Left ventricle myocardium inferior (tissue), 1 donor: ENCODE data around the gene ATP11A. TPM values are rescaled to one million over a fixed set of nuclear protein-coding genes. Genes with fewer than 3 reads are reported as not detected.

ENCODE experiments used
- DNase-seq: peaks from one replicate; pipeline ENCODE4 v3.0.0-alpha.2; 2020
- H3K27ac ChIP-seq: fragments of 200-600 bp; replicated peaks from 2 replicates; pipeline ENCODE4 v1.8.0; 2021
- H3K27me3 ChIP-seq: fragments of 200-600 bp; 2 replicates; pipeline ENCODE4 v1.8.0; 2021; ENCODE audit warnings: low read depth
- H3K36me3 ChIP-seq: fragments of 200-600 bp; 2 replicates; pipeline ENCODE4 v1.8.0; 2021
- H3K4me1 ChIP-seq: fragments of 200-600 bp; 2 replicates; pipeline ENCODE4 v1.8.0; 2021
- H3K4me3 ChIP-seq: fragments of 200-600 bp; 2 replicates; pipeline ENCODE4 v1.8.0; 2021; ENCODE audit warnings: mild to moderate bottlenecking, moderate library complexity
- H3K9me3 ChIP-seq: fragments of 200-600 bp; replicated peaks from 2 replicates; pipeline ENCODE4 v1.8.0; 2021
- intact Hi-C: fragments of 100-400 bp; cut with micrococcal nuclease; formaldehyde crosslinking; loops from one replicate; pipeline ENCODE4 v1.11.0; 2022
- total RNA-seq: library from RNA; stranded (reverse); fragmentation: NEBNext Ultra II Directional; extraction: Animal tissue kit (Norgen Biotek cat#: 25700); gene quantifications from one replicate; pipeline ENCODE4 v1.2.1, GENCODE V29; 2021
- TF ChIP-seq, protein P1 (sequence below): fragments of 200-600 bp; IDR thresholded peaks from 2 replicates; pipeline ENCODE4 v1.8.0; 2021; ENCODE audit warnings: antibody characterized with exemption, mild to moderate bottlenecking, borderline replicate concordance
- donor health status: DM: no; HTN: yes; CAD: no; lungs with severe emphysema.

The ATP11A gene
- total RNA-seq, 1 donor from 2014 or later, result 106 TPM

DNA sequence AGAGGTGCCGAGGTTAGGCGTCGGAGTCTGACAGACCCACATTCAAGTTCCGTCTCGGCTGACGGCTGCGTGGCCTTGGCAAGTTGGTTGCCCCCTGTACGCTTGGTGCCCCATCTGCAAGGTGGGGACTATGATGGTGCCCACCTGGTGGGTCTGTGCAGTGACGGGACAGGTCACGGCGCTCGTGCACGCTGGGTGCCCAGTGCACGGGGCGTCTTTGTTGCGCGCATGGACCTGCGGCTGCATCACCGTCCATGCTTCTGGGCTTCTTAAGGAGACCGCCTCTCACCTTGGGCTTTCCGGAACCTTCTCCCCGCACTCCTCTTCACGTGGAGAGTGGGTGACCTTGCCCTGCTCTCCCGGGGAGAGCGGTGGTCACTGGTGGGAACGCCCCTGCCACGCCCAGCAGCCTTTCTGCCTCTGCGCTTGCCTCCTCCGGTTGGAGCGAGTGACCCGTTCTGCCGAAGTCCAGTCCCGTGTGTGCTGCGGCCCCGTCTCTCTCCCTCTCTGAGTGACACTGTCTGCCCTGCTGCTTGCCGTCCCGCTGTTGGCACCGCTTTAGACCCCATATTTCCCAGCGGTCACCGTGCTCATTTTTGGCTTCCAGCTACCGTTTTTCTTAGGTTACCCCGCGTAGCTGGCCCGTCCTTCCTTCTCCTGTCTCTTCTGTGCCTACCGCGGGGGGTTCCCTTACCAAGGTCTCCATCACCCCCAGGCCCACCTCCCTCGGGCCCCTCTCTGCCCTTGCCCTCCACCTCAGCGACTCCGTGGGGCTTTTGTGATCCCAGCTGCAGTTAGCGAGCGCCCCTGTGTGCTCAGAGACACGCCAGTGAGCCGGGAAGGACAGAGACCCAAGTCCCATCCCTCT, 6.4 kb downstream of the ATP11A start:
- H3K27ac ChIP-seq, result no peak overlapping the region
- TF ChIP-seq, protein P1, sequence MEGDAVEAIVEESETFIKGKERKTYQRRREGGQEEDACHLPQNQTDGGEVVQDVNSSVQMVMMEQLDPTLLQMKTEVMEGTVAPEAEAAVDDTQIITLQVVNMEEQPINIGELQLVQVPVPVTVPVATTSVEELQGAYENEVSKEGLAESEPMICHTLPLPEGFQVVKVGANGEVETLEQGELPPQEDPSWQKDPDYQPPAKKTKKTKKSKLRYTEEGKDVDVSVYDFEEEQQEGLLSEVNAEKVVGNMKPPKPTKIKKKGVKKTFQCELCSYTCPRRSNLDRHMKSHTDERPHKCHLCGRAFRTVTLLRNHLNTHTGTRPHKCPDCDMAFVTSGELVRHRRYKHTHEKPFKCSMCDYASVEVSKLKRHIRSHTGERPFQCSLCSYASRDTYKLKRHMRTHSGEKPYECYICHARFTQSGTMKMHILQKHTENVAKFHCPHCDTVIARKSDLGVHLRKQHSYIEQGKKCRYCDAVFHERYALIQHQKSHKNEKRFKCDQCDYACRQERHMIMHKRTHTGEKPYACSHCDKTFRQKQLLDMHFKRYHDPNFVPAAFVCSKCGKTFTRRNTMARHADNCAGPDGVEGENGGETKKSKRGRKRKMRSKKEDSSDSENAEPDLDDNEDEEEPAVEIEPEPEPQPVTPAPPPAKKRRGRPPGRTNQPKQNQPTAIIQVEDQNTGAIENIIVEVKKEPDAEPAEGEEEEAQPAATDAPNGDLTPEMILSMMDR, result no peak
- intact Hi-C loops, result no loop called here
- peaks cover 91% of the 10 kb centered on the region for H3K4me1 ChIP-seq
- no peak for DNase-seq
- no peak overlapping the region for H3K4me3 ChIP-seq
- H3K9me3 ChIP-seq, result no peaks in the 10 kb centered on the region
- H3K27me3 ChIP-seq, result no peaks in the 10 kb centered on the region
- H3K36me3 ChIP-seq, result peaks cover 4% of the 10 kb centered on the region

DNA sequence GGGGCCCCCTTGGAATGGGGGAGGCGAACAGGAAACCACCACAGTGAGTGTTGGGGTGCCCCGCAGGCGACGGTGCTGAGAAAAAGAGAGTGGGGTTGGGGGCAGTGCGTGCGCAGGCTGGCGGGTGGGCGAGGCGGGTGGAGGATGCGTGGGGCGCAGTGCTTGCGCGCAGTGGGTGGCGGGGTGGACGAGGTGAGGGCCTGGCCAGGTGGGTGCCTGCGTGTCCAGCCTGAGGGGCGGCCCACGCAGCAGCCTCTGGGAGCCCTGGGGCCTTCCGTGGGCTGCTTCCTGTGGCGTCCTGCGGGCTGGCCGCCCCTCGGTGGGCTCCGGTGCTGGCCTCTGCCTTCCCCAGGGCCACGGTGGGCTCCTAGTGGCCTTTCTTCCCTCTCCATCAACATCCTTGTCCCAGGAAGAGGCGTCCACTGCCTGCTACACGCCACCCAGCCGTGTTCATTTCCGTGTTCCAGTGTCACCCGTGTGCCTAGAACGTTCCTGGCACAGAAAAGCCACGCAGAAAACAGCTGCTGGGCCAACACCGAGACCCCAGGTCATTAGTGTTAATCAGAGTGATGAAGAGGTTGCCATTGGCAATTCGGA, 7.1 kb downstream of the ATP11A start:
- H3K27ac ChIP-seq, result no peak overlapping the region
- H3K9me3 ChIP-seq, result no peaks in the 10 kb centered on the region
- no peak overlapping the region for H3K4me3 ChIP-seq
- intact Hi-C loops, result no loop called here
- TF ChIP-seq, protein P1, result no peak
- peaks cover 4% of the 10 kb centered on the region for H3K36me3 ChIP-seq
- no peaks in the 10 kb centered on the region for H3K27me3 ChIP-seq
- DNase-seq, result no peak
- H3K4me1 ChIP-seq, result peaks cover 92% of the 10 kb centered on the region

DNA sequence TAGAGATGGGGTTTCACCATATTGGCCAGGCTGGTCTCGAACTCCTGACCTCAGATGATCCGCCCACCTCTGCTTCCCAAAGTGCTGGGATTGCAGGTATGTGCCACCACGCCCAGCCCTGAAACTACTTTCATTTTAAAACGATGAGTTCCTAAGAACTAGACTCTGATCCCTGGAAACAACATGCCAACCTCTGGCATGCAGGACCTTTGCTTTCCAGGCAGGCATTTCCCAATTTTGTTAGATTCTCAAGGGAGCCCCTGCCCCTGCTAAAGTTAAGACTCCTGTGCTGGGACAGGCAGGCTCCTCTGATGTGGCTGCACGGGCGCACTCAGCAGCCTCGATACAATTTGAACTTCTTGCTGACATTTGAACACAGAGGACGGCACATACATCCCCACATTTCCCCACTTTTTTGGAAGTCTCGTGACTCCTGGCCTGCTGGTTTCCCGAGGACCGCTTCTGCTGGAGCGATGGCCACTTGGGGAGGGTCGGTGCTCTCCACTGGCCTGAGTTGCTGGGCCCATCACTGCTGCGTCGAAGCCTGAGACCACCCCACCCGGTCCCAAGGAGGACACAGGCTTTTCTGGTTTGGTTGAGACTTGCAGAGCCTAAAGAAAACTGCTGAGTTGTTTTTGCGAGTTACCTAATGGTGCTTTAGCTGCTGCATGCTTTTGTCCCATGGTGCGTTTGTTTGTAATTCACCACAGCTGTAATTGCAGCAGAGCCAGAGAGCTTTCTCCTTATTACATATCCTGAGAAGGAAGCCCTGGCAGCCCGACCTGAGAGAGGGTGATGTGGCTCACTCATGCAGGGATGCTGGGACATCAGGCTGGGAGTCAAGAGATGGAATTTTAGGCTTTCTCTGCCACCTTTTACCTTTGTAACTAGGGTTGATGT, 8.2 kb downstream of the ATP11A start:
- Histone ChIP-seq H3K36me3 (peaks cover 4% of the 10 kb centered on the region), H3K27ac (peak overlapping the region; percentile 27), H3K27me3 (no peaks in the 10 kb centered on the region), H3K9me3 (no peaks in the 10 kb centered on the region), H3K4me3 (no peak overlapping the region), H3K4me1 (peaks cover 91% of the 10 kb centered on the region)
- intact Hi-C loops, result no loop called here
- TF ChIP-seq, protein P1, result no peak
- DNase-seq, result no peak

DNA sequence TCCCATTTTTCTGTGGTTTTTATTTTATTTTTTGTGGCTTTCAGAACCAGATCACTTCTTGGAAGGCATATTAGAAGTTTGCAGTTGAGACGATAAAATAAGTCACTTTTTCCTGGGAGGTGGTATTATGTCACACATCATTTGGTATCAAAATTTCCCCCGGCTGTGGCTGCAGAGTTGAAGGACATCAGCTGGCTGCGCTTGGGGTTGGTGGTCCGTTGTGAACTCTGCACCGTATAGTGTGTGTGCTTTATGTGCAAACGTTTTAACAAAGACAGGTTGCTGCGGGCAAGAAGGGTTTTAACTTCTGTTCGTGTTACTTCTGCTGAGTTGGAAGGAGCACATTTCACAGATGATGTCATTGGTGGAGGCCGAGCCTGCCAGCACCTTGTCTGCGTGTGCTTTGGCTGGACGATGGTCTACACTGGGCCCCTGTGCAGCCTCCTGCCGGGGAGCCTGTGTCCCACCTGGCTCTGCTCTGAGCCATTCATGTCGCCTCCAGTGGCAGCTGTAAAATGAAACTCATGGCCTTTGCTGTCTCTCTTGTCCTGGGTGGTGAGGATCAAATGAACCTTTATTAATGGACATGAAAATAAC, 9.6 kb downstream of the ATP11A start:
- Histone ChIP-seq H3K36me3 (peaks cover 4% of the 10 kb centered on the region), H3K27ac (peak overlapping the region; percentile 76), H3K27me3 (no peaks in the 10 kb centered on the region), H3K4me3 (no peak overlapping the region), H3K4me1 (peaks cover 91% of the 10 kb centered on the region), H3K9me3 (no peaks in the 10 kb centered on the region)
- TF ChIP-seq, protein P1, result no peak
- intact Hi-C loops, result no loop called here
- no peak for DNase-seq
